HG02642 (cell line): ENCODE data around the gene PCARE.

ENCODE experiments used
- ATAC-seq: cut with Tn5 transposase; IDR thresholded peaks from one replicate; pipeline ENCODE4 v1.9.1; 2021; ENCODE audit warnings: mild to moderate bottlenecking; ENCODE audit not compliant: unreplicated experiment, poor library complexity

Gene PCARE

DNA sequence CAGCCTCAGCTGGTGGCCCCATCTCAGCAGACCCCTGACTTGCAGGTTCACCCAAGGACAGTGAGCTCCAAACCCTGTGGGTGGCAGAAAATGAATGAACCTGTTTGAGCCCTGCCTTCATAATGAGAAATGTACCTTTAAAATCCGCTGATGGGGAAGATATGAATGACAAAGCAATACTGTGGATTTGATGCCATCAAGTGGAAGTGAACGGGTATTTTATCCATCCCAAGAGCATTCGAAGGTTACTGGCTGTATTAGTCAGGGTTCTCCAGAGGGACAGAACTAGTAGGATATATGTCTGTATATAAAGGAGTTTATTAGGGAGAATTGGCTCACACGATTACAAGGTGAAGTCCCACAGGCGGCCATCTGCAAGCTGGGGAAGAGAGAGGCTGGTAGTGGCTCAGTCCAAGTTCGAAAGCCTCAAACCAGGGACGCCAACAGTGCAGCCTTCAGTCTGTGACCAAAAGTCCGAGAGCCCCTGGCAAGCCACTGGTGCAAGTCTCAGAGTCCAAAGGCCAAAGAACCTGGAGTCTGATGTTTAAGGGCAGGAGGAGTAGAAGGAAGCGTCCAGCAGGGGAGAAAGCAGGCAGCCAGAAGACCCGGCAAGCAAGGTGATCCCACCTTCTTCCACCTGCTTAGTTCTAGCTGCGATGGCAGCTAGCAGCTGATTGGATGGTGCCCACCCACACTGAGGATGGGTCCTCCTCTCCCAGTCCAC, 61.1 kb downstream of the PCARE start:
- no peak for ATAC-seq

DNA sequence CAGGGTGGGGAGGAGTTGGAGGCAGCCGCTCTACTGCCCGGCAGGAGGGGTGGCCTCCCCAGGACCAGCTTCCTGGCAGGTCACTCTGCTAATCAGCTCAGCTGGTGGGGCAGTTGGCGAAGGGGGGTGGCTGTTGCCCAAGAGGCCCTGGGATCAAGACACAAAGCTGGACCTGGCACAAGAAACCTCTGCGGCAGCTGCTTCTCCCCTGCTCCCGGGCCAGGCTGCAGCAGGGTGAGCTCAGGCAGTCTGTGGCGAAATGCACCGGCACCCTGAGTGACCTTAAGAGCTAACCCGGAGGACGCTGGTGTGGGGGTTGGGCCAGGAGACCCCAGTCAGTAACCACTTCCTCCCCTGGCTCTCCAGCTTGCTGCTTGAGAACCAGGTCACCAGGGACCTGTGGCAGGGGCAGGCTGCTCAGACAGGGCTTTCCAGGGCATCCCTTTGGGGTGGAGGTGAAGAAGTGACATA, 62.1 kb downstream of the PCARE start:
- no peak for ATAC-seq
